Measurements from ENCODE around the gene MOSPD3. TPM values are rescaled to one million over a fixed set of nuclear protein-coding genes. Genes with fewer than 3 reads are reported as not detected.
A peak's percentile ranks its signal among the peaks of the same experiment; 100 is the strongest.

Gene MOSPD3
- total RNA-seq, 1 donor, result 5.1 TPM

DNA sequence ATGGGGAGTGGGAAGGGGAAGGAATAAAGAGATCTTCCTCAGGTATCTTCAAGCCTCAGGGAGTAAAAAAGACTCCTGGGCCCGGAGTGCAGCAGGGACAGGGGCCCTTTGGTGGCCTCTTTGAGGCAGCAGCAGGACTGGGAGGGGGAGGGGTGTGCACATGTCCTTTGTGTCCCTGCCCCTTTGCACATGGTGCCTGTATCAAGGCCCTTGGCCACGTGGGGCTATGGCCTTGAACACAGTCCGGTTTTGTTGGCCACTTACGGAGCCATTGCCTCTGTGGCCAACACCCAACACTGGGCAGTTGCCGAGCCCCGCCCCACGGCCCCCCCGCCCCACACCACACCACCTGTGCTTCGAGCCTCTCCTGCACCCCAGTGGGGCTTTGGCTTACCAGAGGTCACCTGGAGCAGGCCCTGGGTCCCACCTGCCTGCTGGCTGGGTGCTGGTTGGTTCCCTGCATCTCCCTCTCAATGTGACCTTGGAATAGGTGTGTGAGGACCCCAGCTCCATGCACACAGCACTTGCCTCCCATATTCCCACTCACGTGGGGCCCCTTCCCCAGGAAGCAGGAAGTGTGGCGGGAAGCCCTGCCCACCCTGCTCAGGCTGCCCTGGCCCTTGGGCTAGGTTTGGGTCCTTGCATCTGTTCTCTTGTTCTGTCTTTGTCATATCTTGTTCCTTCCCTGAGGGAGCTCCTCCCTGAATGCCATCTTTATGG lies 44.0 kb upstream of the MOSPD3 start:
- H3K79me2 ChIP-seq (ENCODE audit: insufficient read depth, low read length), result no peaks in the 10 kb centered on the region
- H3K36me3 ChIP-seq (ENCODE audit: insufficient read depth, low read length), result no peaks in the 10 kb centered on the region
- TF ChIP-seq, protein P1, sequence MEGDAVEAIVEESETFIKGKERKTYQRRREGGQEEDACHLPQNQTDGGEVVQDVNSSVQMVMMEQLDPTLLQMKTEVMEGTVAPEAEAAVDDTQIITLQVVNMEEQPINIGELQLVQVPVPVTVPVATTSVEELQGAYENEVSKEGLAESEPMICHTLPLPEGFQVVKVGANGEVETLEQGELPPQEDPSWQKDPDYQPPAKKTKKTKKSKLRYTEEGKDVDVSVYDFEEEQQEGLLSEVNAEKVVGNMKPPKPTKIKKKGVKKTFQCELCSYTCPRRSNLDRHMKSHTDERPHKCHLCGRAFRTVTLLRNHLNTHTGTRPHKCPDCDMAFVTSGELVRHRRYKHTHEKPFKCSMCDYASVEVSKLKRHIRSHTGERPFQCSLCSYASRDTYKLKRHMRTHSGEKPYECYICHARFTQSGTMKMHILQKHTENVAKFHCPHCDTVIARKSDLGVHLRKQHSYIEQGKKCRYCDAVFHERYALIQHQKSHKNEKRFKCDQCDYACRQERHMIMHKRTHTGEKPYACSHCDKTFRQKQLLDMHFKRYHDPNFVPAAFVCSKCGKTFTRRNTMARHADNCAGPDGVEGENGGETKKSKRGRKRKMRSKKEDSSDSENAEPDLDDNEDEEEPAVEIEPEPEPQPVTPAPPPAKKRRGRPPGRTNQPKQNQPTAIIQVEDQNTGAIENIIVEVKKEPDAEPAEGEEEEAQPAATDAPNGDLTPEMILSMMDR (IDR thresholded peaks at IDR 0.05; ENCODE audit: extremely low read depth, low read depth, low read length), result no peak
- H3K4me1 ChIP-seq (ENCODE audit: insufficient read depth, low read length), result peaks cover 8% of the 10 kb centered on the region
- no peak overlapping the region for H3K4me3 ChIP-seq (ENCODE audit: insufficient read depth, low read length)
- peak; percentile 73 for DNase-seq (ENCODE audit: insufficient read length, low spot score, missing footprints)
- no peaks in the 10 kb centered on the region for H3K9me3 ChIP-seq (ENCODE audit: low read depth, low read length)
- peaks cover 4% of the 10 kb centered on the region for H4K20me1 ChIP-seq (ENCODE audit: insufficient read depth, low read length)
- no peak overlapping the region for H3K27ac ChIP-seq (ENCODE audit: low read depth, low read length)
- no peak overlapping the region for H2AFZ ChIP-seq (ENCODE audit: low read length)
- H3K27me3 ChIP-seq (ENCODE audit: insufficient read depth, low read length), result peaks cover 2% of the 10 kb centered on the region
- H3K4me2 ChIP-seq (ENCODE audit: insufficient read depth, low read length), result no peak overlapping the region

DNA sequence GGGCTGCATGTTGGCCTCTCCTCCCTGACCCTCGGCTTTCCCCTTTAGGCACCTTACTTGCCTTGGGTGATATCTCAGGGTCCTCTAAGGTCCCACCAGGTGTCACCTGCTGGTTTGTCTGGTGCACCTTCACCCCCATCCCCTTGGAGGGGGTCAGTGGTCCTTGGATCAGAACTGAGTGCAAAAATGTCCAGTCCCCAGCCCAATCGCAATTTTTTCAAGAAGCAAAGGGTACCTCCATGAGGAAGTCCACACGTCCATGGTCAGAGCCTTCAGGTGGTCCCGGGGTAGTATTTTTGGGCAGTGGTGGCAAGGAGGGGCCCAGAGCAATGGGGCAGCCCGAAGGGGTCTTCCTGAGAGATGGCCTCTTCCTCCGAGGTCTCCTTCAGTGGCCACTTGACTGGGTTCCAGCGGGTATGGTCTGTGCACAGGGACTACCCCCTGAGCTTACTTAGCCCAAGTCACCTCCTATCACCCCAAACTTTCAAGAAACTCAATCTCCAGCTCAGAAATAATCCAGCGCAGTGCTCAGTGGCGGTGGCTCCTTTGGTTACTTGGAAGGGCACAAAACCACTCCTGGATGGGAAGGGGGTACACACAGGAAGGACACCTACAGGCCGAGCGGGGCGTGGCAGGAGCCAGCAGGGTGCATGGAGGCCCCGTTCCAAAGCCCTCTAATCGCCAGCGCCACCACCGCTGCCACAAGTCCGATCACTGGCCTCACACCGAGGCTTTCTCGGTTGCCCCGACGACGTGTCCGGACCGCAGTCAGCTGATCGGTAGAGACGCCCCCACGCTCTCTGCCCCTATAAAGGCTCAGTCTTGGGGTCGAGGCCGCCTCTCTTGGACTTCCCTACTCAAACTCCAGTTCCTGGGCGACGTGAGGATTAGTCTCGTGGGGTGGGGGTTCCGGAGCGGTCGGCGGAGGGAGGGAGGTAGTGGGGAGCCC lies 43.2 kb upstream of the MOSPD3 start:
- peaks cover 8% of the 10 kb centered on the region for H3K4me1 ChIP-seq (ENCODE audit: insufficient read depth, low read length)
- no peaks in the 10 kb centered on the region for H3K36me3 ChIP-seq (ENCODE audit: insufficient read depth, low read length)
- no peaks in the 10 kb centered on the region for H3K79me2 ChIP-seq (ENCODE audit: insufficient read depth, low read length)
- peak; percentile 88 for DNase-seq (ENCODE audit: insufficient read length, low spot score, missing footprints)
- peak overlapping the region; percentile 63 for H3K4me3 ChIP-seq (ENCODE audit: insufficient read depth, low read length)
- peaks cover 4% of the 10 kb centered on the region for H4K20me1 ChIP-seq (ENCODE audit: insufficient read depth, low read length)
- TF ChIP-seq, protein P1 (IDR thresholded peaks at IDR 0.05; ENCODE audit: extremely low read depth, low read depth, low read length), result peak; percentile 24
- peaks cover 2% of the 10 kb centered on the region for H3K27me3 ChIP-seq (ENCODE audit: insufficient read depth, low read length)
- H3K9me3 ChIP-seq (ENCODE audit: low read depth, low read length), result no peaks in the 10 kb centered on the region
- peak overlapping the region; percentile 75 for H3K4me2 ChIP-seq (ENCODE audit: insufficient read depth, low read length)
- H2AFZ ChIP-seq (ENCODE audit: low read length), result peak overlapping the region; percentile 41
- H3K27ac ChIP-seq (ENCODE audit: low read depth, low read length), result no peak overlapping the region

DNA sequence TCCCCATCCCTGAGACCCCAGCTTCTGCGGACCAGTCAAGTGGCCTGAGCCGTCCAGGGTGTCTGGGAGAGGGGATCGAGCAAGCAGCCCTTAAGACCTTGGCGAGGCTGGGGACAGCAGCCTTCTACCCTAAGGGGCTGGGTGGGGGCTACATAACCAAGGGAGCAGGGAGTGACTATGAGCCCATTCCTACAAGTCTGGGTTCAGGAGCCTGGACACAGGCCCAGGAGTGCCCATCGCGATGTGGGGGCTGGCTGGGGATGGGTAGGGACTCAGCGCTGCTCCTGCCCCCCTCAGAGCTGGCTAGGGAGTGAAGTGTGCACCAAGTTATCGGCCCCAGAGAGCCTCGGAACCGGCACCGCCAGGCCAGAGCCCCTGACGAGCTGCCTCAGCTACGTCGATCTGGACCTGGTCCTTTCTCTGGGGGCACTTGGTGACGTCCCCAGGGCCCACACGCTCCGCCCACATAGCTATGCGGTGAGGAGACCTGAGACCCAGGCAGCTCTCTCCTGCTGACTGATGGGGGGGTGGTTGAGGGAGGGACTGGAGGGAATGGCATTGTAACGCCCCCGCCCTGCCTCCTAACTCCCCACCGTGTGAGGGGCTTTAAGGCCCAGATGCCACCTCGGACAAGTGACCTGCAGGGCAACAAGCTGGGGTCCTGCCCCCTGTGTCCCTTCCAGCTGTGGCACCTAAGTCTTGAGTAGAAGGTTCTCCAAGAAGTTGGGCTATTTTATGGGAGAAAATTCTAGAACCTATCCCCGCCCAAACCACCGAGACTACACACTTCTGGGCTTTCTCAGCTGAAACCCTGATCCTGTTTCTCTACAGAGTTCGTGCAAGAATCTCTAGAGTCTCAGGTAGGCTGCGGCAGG lies 41.1 kb upstream of the MOSPD3 start:
- Histone ChIP-seq H2AFZ (ENCODE audit: low read length) (no peak overlapping the region), H3K9me3 (ENCODE audit: low read depth, low read length) (no peaks in the 10 kb centered on the region), H3K4me2 (ENCODE audit: insufficient read depth, low read length) (no peak overlapping the region), H4K20me1 (ENCODE audit: insufficient read depth, low read length) (peaks cover 4% of the 10 kb centered on the region), H3K36me3 (ENCODE audit: insufficient read depth, low read length) (peaks cover 8% of the 10 kb centered on the region), H3K4me1 (ENCODE audit: insufficient read depth, low read length) (peaks cover 8% of the 10 kb centered on the region), H3K27ac (ENCODE audit: low read depth, low read length) (no peak overlapping the region), H3K79me2 (ENCODE audit: insufficient read depth, low read length) (no peaks in the 10 kb centered on the region), H3K4me3 (ENCODE audit: insufficient read depth, low read length) (no peak overlapping the region), H3K27me3 (ENCODE audit: insufficient read depth, low read length) (peaks cover 2% of the 10 kb centered on the region)
- TF ChIP-seq, protein P1 (IDR thresholded peaks at IDR 0.05; ENCODE audit: extremely low read depth, low read depth, low read length), result no peak
- peak; percentile 78 for DNase-seq (ENCODE audit: insufficient read length, low spot score, missing footprints)

Data from osteoblast (primary cell).